AG08395 (cell line): ENCODE measurements around the gene RFTN1.

Source experiments
- DNase-seq: peaks from one replicate; pipeline ENCODE4 v3.0.0; 2012; ENCODE audit warnings: mixed read lengths, low spot score

RFTN1 gene

GRCh38 chr3:16406166-16406565, 107.3 kb downstream of the RFTN1 start:
- no peak for DNase-seq

GRCh38 chr3:16404349-16404895, 109.1 kb downstream of the RFTN1 start:
- DNase-seq = no peak

GRCh38 chr3:16402451-16402850, 111.0 kb downstream of the RFTN1 start:
- peak; percentile 48 for DNase-seq

GRCh38 chr3:16401273-16401672, 112.2 kb downstream of the RFTN1 start:
- DNase-seq = no peak

- no peak for DNase-seq
Observed at GRCh38 chr3:16400106-16400931, 113.2 kb downstream of the RFTN1 start.

GRCh38 chr3:16399473-16399872, 114.0 kb downstream of the RFTN1 start:
- peak; percentile 67 for DNase-seq

- DNase-seq = no peak
Observed at GRCh38 chr3:16398648-16399047, 114.9 kb downstream of the RFTN1 start.

GRCh38 chr3:16396202-16396601, 117.3 kb downstream of the RFTN1 start:
- DNase-seq = no peak

- DNase-seq = no peak
Observed at GRCh38 chr3:16395212-16395611, 118.3 kb downstream of the RFTN1 start.

GRCh38 chr3:16394639-16395038, 118.9 kb downstream of the RFTN1 start:
- no peak for DNase-seq

GRCh38 chr3:16392717-16393116, 120.8 kb downstream of the RFTN1 start:
- DNase-seq = no peak

GRCh38 chr3:16392065-16392464, 121.4 kb downstream of the RFTN1 start:
- DNase-seq = no peak

GRCh38 chr3:16390581-16390980, 122.9 kb downstream of the RFTN1 start:
- DNase-seq = no peak

- peak; percentile 47 for DNase-seq
Observed at GRCh38 chr3:16388850-16389441, 124.6 kb downstream of the RFTN1 start.

- DNase-seq = no peak
Observed at GRCh38 chr3:16386561-16386960, 126.9 kb downstream of the RFTN1 start.

GRCh38 chr3:16385151-16385550, 128.3 kb downstream of the RFTN1 start:
- DNase-seq = no peak

GRCh38 chr3:16383864-16384263, 129.6 kb downstream of the RFTN1 start:
- DNase-seq = no peak

GRCh38 chr3:16382845-16383244, 130.7 kb downstream of the RFTN1 start:
- DNase-seq = no peak

- no peak for DNase-seq
Observed at GRCh38 chr3:16381426-16381825, 132.1 kb downstream of the RFTN1 start.

GRCh38 chr3:16380421-16380820, 133.1 kb downstream of the RFTN1 start:
- no peak for DNase-seq

GRCh38 chr3:16379838-16380237, 133.7 kb downstream of the RFTN1 start:
- DNase-seq = no peak

- peak; percentile 30 for DNase-seq
Observed at GRCh38 chr3:16378920-16379319, 134.6 kb downstream of the RFTN1 start.

GRCh38 chr3:16378415-16378814, 135.1 kb downstream of the RFTN1 start:
- DNase-seq = no peak
